Endothelial cell of umbilical vein (primary cell): Measurements from ENCODE around the gene PLA2G4C. TPM values are rescaled to one million over a fixed set of nuclear protein-coding genes. Genes with fewer than 3 reads are reported as not detected.

ENCODE experiments used
- BruUV-seq: library from RNA; stranded (reverse); fragments of 400-500 nt; replicated peaks from 2 replicates; lab custom pipeline; 2021; lab: Mats Ljungman, UMichigan
- CTCF ChIA-PET: fragments of 300-600, 350-600 bp; sonication (Branson Sonifier 250); formaldehyde crosslinking; loops from one replicate; lab custom pipeline; 2021; ENCODE audit warnings: antibody characterized with exemption, inconsistent platforms; lab: Charles Lee
- POLR2A ChIA-PET: fragments of 300-600, 350-600 bp; sonication (Branson Sonifier 250); formaldehyde crosslinking; loops from one replicate; lab custom pipeline; 2021; ENCODE audit warnings: antibody characterized with exemption, inconsistent platforms; lab: Charles Lee
- DNase-seq: peaks from one replicate; pipeline ENCODE4 v3.0.0-alpha.2; 2011; ENCODE audit warnings: low read depth, low spot score
- FAIRE-seq: peaks from 2 replicates; lab custom pipeline; 2011; peaks lifted over from hg19 to GRCh38; lab: Jason Lieb, UNC
- H2AFZ ChIP-seq: 2 replicates; pipeline ENCODE4 v1.6.0; 2012; ENCODE audit warnings: low read depth, low read length, control low read depth, inconsistent platforms
- H3K27ac ChIP-seq: 2 replicates; pipeline ENCODE4 v1.5.1; 2011; ENCODE audit warnings: low read depth, mild to moderate bottlenecking, control low read depth, low read length, moderate library complexity; ENCODE audit not compliant: insufficient read depth
- H3K27me3 ChIP-seq, 2 experiments: 2 replicates each; pipeline versions ENCODE4 v1.6.0 to v1.6.1; 2011; ENCODE audit warnings: low read length in 2 of 2, mixed read lengths in 1 of 2; ENCODE audit not compliant: control insufficient read depth in 2 of 2, insufficient read depth in 2 of 2
- H3K36me3 ChIP-seq, 2 experiments: 2 replicates in 1 of 2; 3 replicates in 1 of 2; pipeline ENCODE4 v1.5.1; 2011; ENCODE audit warnings: low read length in 2 of 2, mild to moderate bottlenecking in 1 of 2, moderate library complexity in 1 of 2; ENCODE audit not compliant: control insufficient read depth in 2 of 2, insufficient read depth in 2 of 2; ENCODE audit errors: extremely low read depth in 1 of 2
- H3K4me1 ChIP-seq: 3 replicates; pipeline ENCODE4 v1.5.1; 2011; ENCODE audit warnings: mild to moderate bottlenecking, low read length; ENCODE audit not compliant: control insufficient read depth, insufficient read depth; ENCODE audit errors: extremely low read depth
- H3K4me2 ChIP-seq: 2 replicates; pipeline ENCODE4 v1.6.1; 2011; ENCODE audit warnings: low read length, control low read depth, mixed read lengths; ENCODE audit not compliant: insufficient read depth
- H3K4me3 ChIP-seq, 3 experiments: fragments of 200-600 bp in 1 of 3; sonication (generic), shearing (Covaris generic) in 1 of 3; replicated peaks in 1 of 3; 2 replicates each; pipeline ENCODE4 v1.5.1; 2011 to 2016; ENCODE audit warnings: control low read depth in 3 of 3, low read length in 3 of 3, mild to moderate bottlenecking in 2 of 3, inconsistent platforms in 1 of 3, low read depth in 1 of 3, moderate library complexity in 1 of 3; ENCODE audit not compliant: insufficient read depth in 1 of 3
- H3K79me2 ChIP-seq: 2 replicates; pipeline ENCODE4 v1.6.0; 2012; ENCODE audit warnings: low read length, inconsistent platforms; ENCODE audit not compliant: control insufficient read depth, insufficient read depth
- H3K9ac ChIP-seq: replicated peaks from 2 replicates; pipeline ENCODE3; 2011; ENCODE audit warnings: low read length, control low read depth; ENCODE audit not compliant: insufficient read depth; ENCODE audit errors: extremely low read depth
- H3K9me1 ChIP-seq: replicated peaks from 3 replicates; pipeline ENCODE4 v1.6.0; 2011; ENCODE audit warnings: mild to moderate bottlenecking, low read length; ENCODE audit not compliant: control insufficient read depth, insufficient read depth; ENCODE audit errors: extremely low read depth
- H3K9me3 ChIP-seq: replicated peaks from 2 replicates; pipeline ENCODE4 v1.5.1; 2012; ENCODE audit warnings: low read length, inconsistent platforms; ENCODE audit not compliant: control insufficient read depth, insufficient read depth
- H4K20me1 ChIP-seq: replicated peaks from 2 replicates; pipeline ENCODE3; 2011; ENCODE audit warnings: mild to moderate bottlenecking, low read length; ENCODE audit not compliant: control insufficient read depth, insufficient read depth; ENCODE audit errors: extremely low read depth
- CTCF ChIP-seq, 2 donors: IDR thresholded peaks; 1 replicate in 1 of 2; 2 replicates in 1 of 2; pipeline ENCODE4 v1.5.1; 2011; ENCODE audit warnings: low read length in 2 of 2, mild to moderate bottlenecking in 2 of 2, moderate library complexity in 2 of 2, control low read depth in 1 of 2, inconsistent platforms in 1 of 2, low read depth in 1 of 2; ENCODE audit not compliant: insufficient read depth in 1 of 2; ENCODE audit errors: extremely low read depth in 1 of 2
- EZH2 ChIP-seq: IDR thresholded peaks from 2 replicates; pipeline ENCODE4 v1.6.1; 2012; ENCODE audit warnings: borderline replicate concordance, low read depth, mild to moderate bottlenecking, moderate library complexity, low read length, inconsistent platforms; ENCODE audit not compliant: severe bottlenecking
- FOS ChIP-seq: IDR thresholded peaks from 2 replicates; pipeline ENCODE4 v1.6.1; 2011; ENCODE audit warnings: mild to moderate bottlenecking, low read length, moderate library complexity, borderline replicate concordance; ENCODE audit not compliant: insufficient read depth
- GATA2 ChIP-seq: IDR thresholded peaks from 2 replicates; pipeline ENCODE4 v1.7.0; 2011; ENCODE audit warnings: low read depth, mild to moderate bottlenecking, moderate library complexity, mixed read lengths, low read length; ENCODE audit not compliant: insufficient read length, insufficient read depth
- JUN ChIP-seq: IDR thresholded peaks from 2 replicates; pipeline ENCODE4 v1.6.1; 2011; ENCODE audit warnings: borderline replicate concordance, low read depth; ENCODE audit not compliant: insufficient read length, insufficient read depth
- MYC ChIP-seq: IDR thresholded peaks from one replicate; pipeline ENCODE4 v1.6.1; 2011; ENCODE audit warnings: mild to moderate bottlenecking, low read depth, low read length
- POLR2A ChIP-seq: IDR thresholded peaks from 2 replicates; pipeline ENCODE4 v1.6.1; 2012; ENCODE audit warnings: low read depth, mild to moderate bottlenecking, control low read depth, low read length
- POLR2AphosphoS5 ChIP-seq: IDR thresholded peaks from 2 replicates; pipeline ENCODE4 v1.6.1; 2012; ENCODE audit warnings: low read depth, mild to moderate bottlenecking, control low read depth, low read length, moderate library complexity; ENCODE audit not compliant: insufficient read depth
- dilution Hi-C: fragments of 300-500 bp; cut with MboI; formaldehyde crosslinking; loops from one replicate; pipeline ENCODE4 v1.15.0; 2019; ENCODE audit warnings: low sequenced_read_pairs; ENCODE audit not compliant: extremely low pct_ligation_motif_present
- intact Hi-C: fragments of 100-400 bp; cut with micrococcal nuclease; formaldehyde crosslinking; loops from one replicate; pipeline ENCODE4 v1.10.0; 2022
- polyA plus RNA-seq, 4 experiments: library from polyadenylated mRNA; depleted of rRNA in 3 of 4; stranded (reverse) in 3 of 4; unstranded in 1 of 4; fragments of >200 nt; gene quantifications; 2 replicates each; pipeline versions ENCODE4 v1.2.1 to v1.2.3, GENCODE V29; 2011 to 2012; ENCODE audit warnings: missing spikeins in 1 of 4
- total RNA-seq: library from RNA; stranded (reverse); gene quantifications from 2 replicates; pipeline ENCODE4 v1.2.3, GENCODE V29; 2021
- TF ChIP-seq, protein P1 (sequence below): IDR thresholded peaks from 2 replicates; pipeline ENCODE4 v1.6.1; 2011; ENCODE audit not compliant: insufficient read depth, insufficient read length

PLA2G4C gene
- total and polyA plus RNA-seq, 2 donors (not counting 3 experiments of a cell fraction or from before 2014, with no cell fraction given) = 53.1 to 63.4 TPM

GRCh38 chr19:48094855-48095203, 15.8 kb downstream of the PLA2G4C start:
- POLR2A ChIA-PET = no interaction called here
- intact Hi-C loops = no loop called here
- CTCF ChIA-PET = interaction anchor here (1.0 kb wide), 1 partner anchor 12 kb away, joined by 3 read pairs; no protein-coding TSS in a partner anchor

More at GRCh38 chr19:48094855-48095203, 15.8 kb downstream of the PLA2G4C start:
- dilution Hi-C loops = no loop called here
- Histone ChIP-seq H3K4me1 (no peaks in the 10 kb centered on the region), H2AFZ (no peak overlapping the region), H3K27ac (no peak overlapping the region), H3K79me2 (no peaks in the 10 kb centered on the region), H3K9me3 (no peaks in the 10 kb centered on the region), H3K4me2 (no peak overlapping the region), H3K36me3 (no peaks in the 10 kb centered on the region), H3K9me1 (no peaks in the 10 kb centered on the region), H3K9ac (no peak overlapping the region), H3K4me3 (no peak overlapping the region), H4K20me1 (no peaks in the 10 kb centered on the region), H3K27me3 (peaks cover 0 to 2% of the 10 kb centered on the region in 2 experiments)
- BruUV-seq = no TSS peak
- TF ChIP-seq MYC (no peak), FOS (no peak), POLR2A (no peak), EZH2 (no peak), JUN (no peak), POLR2AphosphoS5 (no peak), GATA2 (no peak), CTCF (IDR thresholded peaks at IDR 0.05; ENCODE audit: extremely low read depth in 1 of 2, insufficient read depth in 1 of 2, low read depth in 1 of 2, low read length in 2 of 2) (no peak)
- TF ChIP-seq, protein P1, sequence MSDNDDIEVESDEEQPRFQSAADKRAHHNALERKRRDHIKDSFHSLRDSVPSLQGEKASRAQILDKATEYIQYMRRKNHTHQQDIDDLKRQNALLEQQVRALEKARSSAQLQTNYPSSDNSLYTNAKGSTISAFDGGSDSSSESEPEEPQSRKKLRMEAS = no peak
- FAIRE-seq (no peak), DNase-seq (no peak)
